Caki2 (cell line): ENCODE measurements around the gene FMNL2. TPM values are rescaled to one million over a fixed set of nuclear protein-coding genes. Genes with fewer than 3 reads are reported as not detected.
A peak's percentile ranks its signal among the peaks of the same experiment; 100 is the strongest.

Source experiments
- DNase-seq: peaks from one replicate; pipeline ENCODE4 v3.0.0-alpha.2; 2015; ENCODE audit warnings: low read depth
- in situ Hi-C: cut with HindIII; loops from 2 replicates; pipeline ENCODE4 v1.10.0; 2016; ENCODE audit warnings: low sequenced_read_pairs, low pct_unique_long_range_greater_than_20kb, mixed read lengths
- total RNA-seq: library from RNA; depleted of rRNA; stranded (reverse); fragments of >200 nt; shearing (Covaris generic); gene quantifications from 2 replicates; pipeline ENCODE4 v1.2.3, GENCODE V29; 2014; ENCODE audit warnings: low replicate concordance

The FMNL2 gene
- total RNA-seq, 1 experiment from 2014 or later: 15.8 TPM

DNA sequence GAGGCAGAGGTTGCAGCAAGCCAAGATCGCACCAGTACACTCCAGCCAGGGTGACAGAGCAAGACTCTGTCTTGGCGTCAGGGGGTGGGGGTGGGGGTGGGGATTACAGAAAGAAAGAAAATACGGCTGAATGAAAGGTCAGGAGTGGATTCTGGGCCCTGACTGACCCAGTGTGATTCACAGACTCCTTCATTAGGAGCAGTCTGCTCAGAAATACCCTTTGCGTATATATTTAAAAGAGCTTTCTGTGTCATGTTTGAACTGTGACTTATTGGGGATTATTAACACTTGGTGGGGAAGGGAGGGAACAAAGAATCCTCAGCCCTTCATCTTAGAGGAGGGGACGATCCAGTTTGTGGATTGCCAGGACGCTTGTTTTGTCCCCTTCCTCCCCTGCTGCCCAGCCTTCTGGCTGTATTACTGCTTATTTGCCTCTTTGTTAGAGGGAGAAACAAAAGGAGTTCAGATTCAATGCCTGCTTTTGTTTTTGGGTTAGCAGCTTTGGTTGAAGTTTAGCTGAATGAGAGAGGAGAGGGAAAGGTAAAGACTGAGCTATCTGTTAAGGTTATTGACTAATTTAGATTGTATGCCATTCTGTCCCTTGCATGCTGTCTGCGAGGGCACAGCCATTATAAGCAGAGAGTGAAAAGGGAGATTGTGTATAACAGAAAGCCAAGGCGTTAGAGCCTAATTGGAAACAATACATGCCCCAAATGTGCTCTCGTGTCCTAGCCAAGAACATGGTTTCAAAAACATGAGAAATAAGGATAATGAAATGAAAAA is 118.3 kb downstream of the FMNL2 start:
- no peak for DNase-seq
- in situ Hi-C loops: no loop called here

GRCh38 chr2:152454371-152454770 is 119.4 kb downstream of the FMNL2 start:
- no peak for DNase-seq

DNA sequence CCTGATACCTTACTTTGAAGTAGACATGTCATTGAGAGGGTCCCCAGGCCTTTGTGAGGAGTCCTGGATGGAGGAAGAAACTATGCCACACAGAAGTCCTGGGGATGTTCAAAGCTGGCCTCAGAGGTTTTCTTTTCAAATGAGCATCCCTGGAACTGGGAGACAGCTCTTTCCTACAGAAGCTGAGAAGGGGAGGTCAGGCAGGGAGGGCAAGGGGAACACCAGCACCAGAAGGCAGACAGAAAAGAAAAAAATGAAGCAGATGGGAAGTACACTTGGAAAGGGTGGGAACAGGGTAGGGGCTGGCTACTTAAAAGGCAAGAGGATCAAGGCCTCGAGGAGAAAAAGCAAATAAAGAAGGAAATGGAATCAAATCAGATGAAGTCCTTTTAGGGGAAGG is 120.0 kb downstream of the FMNL2 start:
- in situ Hi-C loops: no loop called here
- no peak for DNase-seq

More at GRCh38 chr2:152454371-152454770, 119.4 kb downstream of the FMNL2 start:
- in situ Hi-C loops: no loop called here

DNA sequence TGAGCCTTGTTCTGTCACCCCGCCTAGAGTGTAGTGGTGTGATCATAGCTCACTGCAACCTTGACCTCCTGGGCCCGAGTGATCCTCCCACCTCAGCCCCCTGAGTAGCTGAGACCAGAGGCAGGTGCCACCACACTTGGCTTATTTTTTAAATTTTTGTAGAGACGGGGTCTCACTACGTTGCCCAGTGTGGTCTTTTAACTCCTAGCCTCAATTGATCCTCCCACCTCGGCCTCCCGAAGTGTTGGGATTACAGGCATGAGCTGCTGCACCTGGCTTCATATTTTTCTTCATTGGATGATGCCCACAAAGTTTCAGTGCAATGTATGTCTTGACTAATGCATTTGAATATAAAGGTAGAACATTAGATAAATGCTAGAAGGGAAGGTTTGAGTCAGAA is 120.8 kb downstream of the FMNL2 start:
- in situ Hi-C loops: no loop called here
- DNase-seq: no peak

- in situ Hi-C loops: no loop called here
- DNase-seq: no peak
Measured at GRCh38 chr2:152456262-152456661, 121.3 kb downstream of the FMNL2 start.

GRCh38 chr2:152458441-152458940 is 123.5 kb downstream of the FMNL2 start:
- DNase-seq: no peak
- in situ Hi-C loops: no loop called here

- in situ Hi-C loops: no loop called here
- no peak for DNase-seq
Measured at GRCh38 chr2:152459091-152459490, 124.1 kb downstream of the FMNL2 start.

DNA sequence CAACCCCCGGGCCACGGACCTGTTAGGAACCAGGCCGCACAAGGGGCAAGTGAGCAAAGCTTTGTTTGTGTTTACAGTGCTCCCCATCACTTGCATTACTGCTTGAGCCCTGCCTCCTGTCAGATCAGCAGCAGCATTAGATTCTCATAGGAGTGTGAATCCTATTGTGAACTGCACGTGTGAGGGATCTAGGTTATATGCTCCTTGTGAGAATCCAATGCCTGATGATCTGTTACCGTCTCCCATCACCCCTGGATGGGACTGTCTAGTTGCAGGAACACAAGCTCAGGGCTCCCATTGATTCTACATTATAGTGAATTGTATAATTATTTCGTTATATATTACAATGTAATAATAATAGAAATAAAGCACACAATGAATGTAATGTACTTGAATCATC is 125.6 kb downstream of the FMNL2 start:
- in situ Hi-C loops: no loop called here
- no peak for DNase-seq

DNA sequence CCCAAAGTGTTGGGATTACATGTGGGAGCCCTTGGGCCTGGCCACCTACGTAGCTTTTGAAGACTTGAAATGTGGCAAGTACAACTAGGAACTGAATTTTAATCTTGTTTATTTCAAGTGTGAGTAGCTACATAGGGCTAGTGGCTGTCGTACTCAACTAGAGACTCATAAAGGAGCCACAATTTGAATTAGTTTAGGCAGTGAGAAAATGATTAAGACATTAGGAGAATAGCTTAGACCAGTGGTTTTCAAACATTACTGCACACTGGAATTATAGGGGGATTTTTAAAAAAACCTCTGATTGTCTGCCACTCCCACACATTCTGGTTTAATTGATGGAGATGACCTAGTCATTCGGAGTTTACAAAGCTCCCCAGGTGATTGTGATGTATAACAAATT is 127.1 kb downstream of the FMNL2 start:
- DNase-seq: no peak
- in situ Hi-C loops: no loop called here

DNA sequence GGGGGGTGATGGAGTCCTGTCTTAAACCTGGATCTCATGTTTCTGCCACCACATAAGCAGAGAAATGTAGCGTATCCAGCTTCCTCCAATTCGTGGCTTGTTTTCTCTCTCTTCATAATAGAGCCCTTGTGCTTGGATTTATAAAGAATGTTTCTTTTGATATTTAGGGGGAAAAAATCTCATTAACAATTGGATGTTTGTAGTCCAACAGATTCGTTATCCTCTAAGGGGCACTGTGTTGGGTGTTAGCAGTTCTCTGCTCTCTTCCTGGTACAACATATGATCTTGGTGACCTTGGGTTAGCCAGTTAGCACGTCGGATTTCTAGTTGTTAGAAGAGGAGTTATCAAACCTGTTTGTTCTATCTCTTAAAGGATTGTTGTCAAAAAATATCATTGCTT is 127.8 kb downstream of the FMNL2 start:
- in situ Hi-C loops: no loop called here
- DNase-seq: no peak

- in situ Hi-C loops: no loop called here
- DNase-seq: no peak
Measured at GRCh38 chr2:152464851-152465470, 130.0 kb downstream of the FMNL2 start.

DNA sequence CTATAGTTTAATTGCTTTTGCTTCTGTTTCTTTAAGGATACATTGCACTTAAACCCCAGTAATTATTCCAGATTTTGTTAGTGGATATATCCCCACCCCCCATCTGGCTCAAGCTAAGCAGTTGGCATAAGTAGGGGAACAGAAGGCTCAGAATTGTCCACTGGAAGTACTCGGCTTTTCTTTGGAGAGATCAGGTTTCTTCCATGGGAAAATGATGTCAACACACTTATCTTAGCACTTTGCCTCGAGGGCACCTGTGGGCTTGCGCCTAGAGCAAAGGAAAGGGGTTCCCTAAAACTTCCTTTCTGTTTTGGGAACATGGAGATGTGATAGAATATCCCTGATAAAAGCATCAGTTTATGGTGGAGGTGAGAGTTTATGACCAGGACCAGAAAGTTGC is 130.6 kb downstream of the FMNL2 start:
- DNase-seq: no peak
- in situ Hi-C loops: no loop called here

- in situ Hi-C loops: no loop called here
- peak; percentile 74 for DNase-seq
Measured at GRCh38 chr2:152466041-152466440, 131.1 kb downstream of the FMNL2 start.

DNA sequence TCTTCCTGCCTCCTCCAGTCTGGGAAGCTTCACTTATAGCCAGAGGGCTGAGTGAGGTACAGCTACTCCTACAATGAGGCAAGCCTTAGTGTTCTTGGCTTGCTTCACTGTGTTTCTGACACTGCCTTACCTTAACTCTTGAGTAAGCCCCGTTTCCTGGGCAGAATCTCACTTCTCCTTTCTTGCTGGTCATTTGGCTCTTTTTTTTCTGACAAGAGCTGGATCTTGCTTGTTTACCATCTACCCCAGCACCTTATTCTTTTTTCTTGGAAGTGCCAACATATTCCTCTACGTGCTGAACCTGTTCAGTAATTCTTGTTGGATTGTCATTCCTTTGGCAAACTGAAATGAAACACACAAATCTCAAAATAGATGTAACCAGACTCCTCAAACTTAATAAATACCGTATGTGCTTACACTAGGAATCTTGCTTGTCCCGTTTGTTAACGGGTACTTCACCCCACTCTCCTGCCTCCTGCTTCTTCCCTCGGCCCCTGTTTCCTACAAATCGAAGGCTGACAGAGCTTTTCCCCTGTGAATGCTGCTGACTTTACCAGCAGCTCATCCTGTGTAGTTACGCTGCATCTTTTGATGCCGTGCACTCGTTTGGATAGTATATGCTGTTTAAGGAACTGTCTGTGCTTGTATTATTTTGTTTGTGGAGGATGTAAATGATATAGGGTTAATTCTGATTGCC is 132.2 kb downstream of the FMNL2 start:
- in situ Hi-C loops: no loop called here

GRCh38 chr2:152467677-152468410 is 132.9 kb downstream of the FMNL2 start:
- in situ Hi-C loops: no loop called here
- no peak for DNase-seq

More for the DNA sequence above, 132.2 kb downstream of the FMNL2 start:
- DNase-seq: no peak

- in situ Hi-C loops: no loop called here
- peak; percentile 61 for DNase-seq
Measured at GRCh38 chr2:152468899-152469692, 134.1 kb downstream of the FMNL2 start.

DNA sequence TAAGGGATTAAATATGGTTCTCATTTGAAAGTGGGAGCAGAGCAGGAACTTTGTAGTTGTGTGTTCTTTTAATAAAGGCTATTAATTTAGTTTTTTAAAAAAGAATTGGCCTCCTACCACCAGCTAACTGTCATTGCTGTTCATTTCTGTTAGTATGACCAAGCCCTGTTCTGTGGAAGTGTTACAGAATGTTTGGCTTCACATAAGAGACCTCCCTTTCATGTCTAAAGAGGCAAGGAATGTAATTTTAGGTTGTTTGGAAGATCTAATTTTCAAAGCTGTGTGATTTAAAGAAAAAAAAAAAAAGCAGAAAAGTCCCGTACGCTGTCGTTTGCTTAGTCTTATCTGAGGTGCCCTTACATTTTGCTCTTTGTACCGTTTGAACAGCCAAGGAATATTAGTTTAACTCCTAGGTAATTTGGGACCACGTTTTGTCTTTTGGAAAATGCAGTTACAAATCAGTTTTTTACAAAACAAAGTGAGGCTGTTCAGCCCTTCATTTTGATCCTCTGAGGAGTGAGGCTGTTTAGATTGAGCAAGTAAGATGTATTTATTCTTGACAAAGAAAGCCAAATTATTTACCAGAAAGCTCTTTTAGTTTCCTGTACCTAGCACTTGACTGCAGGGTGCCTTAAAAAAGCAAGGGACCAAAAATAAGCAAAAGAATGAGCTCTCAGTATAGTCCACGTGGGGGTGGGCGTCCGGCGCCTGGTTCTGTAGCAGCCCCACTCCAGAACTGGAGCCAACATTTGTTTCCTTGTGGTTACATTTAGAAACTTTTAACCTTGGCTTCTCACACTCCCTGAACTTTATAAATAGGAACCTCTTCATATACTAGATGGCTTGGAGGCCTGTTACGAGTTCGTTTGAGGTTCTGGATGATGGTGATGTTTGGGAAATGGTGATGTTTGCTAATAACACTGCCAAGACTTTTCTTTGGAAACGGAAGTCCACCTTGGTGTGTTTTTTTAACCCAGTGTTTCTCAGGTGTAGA is 136.2 kb downstream of the FMNL2 start:
- in situ Hi-C loops: no loop called here
- no peak for DNase-seq
